Fibroblast of skin of back (primary cell): ENCODE measurements around the gene NEUROG2.
A peak's percentile ranks its signal among the peaks of the same experiment; 100 is the strongest.

Experiments
- DNase-seq: peaks from one replicate; pipeline ENCODE4 v3.0.0-alpha.2; 2013

Gene NEUROG2

GRCh38 chr4:112521123-112522023 is 5.4 kb upstream of the NEUROG2 start:
- DNase-seq: no peak

GRCh38 chr4:112520598-112521122 is 4.7 kb upstream of the NEUROG2 start:
- DNase-seq: no peak

GRCh38 chr4:112519689-112520597 is 4.0 kb upstream of the NEUROG2 start:
- no peak for DNase-seq

GRCh38 chr4:112518675-112519074 is 2.7 kb upstream of the NEUROG2 start:
- no peak for DNase-seq

GRCh38 chr4:112517911-112518310 is 1.9 kb upstream of the NEUROG2 start:
- no peak for DNase-seq

GRCh38 chr4:112517067-112517634 is 1.2 kb upstream of the NEUROG2 start:
- DNase-seq: no peak

GRCh38 chr4:112516471-112517066 is 589 bp upstream of the NEUROG2 start:
- no peak for DNase-seq

- peak; percentile 34 for DNase-seq
Observed at GRCh38 chr4:112515198-112516065, 548 bp downstream of the NEUROG2 start.

GRCh38 chr4:112514647-112515197 is 1.3 kb downstream of the NEUROG2 start:
- DNase-seq: no peak

GRCh38 chr4:112513971-112514646 is 1.9 kb downstream of the NEUROG2 start:
- no peak for DNase-seq

GRCh38 chr4:112511803-112512118 is 4.2 kb downstream of the NEUROG2 start:
- no peak for DNase-seq

- DNase-seq: no peak
Observed at GRCh38 chr4:112511093-112511802, 4.7 kb downstream of the NEUROG2 start.

GRCh38 chr4:112510291-112511092 is 5.5 kb downstream of the NEUROG2 start:
- DNase-seq: no peak

- DNase-seq: peak; percentile 36
Observed at GRCh38 chr4:112509243-112510141, 6.5 kb downstream of the NEUROG2 start.

- DNase-seq: no peak
Observed at GRCh38 chr4:112508356-112508755, 7.6 kb downstream of the NEUROG2 start.

GRCh38 chr4:112504807-112505206 is 11.2 kb downstream of the NEUROG2 start:
- no peak for DNase-seq

- DNase-seq: no peak
Observed at GRCh38 chr4:112502871-112503270, 13.1 kb downstream of the NEUROG2 start.

GRCh38 chr4:112492321-112492720 is 23.7 kb downstream of the NEUROG2 start:
- no peak for DNase-seq
